B cell (primary cell): Measurements from ENCODE around the gene ESR2. TPM values are rescaled to one million over a fixed set of nuclear protein-coding genes. Genes with fewer than 3 reads are reported as not detected.

Experiments
- ATAC-seq: fragments of 200-7000 bp; cut with Tn5 transposase; one replicate; pipeline ENCODE4 v1.10.0; 2021; ENCODE audit warnings: low read depth, mild to moderate bottlenecking, moderate number of reproducible peaks, moderate library complexity
- CTCF ChIA-PET: fragments of 350-600 bp; sonication (Branson Sonifier 250); formaldehyde crosslinking; loops from one replicate; lab custom pipeline; 2021; ENCODE audit warnings: antibody characterized with exemption, inconsistent platforms; lab: Charles Lee
- POLR2A ChIA-PET: fragments of 350-600 bp; sonication (Branson Sonifier 250); formaldehyde crosslinking; loops from one replicate; lab custom pipeline; 2021; ENCODE audit warnings: antibody characterized with exemption; lab: Charles Lee
- DNase-seq: peaks from one replicate; pipeline ENCODE4 v3.0.0; 2013
- H2AFZ ChIP-seq: 2 replicates; pipeline ENCODE4 v1.6.1; 2012; ENCODE audit warnings: mild to moderate bottlenecking, low read depth, low read length; ENCODE audit not compliant: insufficient read depth, poor library complexity, severe bottlenecking
- H3K27ac ChIP-seq, 2 donors: 1 replicate in 1 of 2; 2 replicates in 1 of 2; pipeline ENCODE4 v1.5.1; 2012 to 2013; ENCODE audit warnings: low read length in 2 of 2, mild to moderate bottlenecking in 2 of 2, moderate library complexity in 1 of 2
- H3K27me3 ChIP-seq, 4 experiments: fragments of 200-600 bp in 1 of 4; sonication (generic) in 1 of 4; replicated peaks in 1 of 4; 1 replicate in 2 of 4; 2 replicates in 2 of 4; pipeline versions ENCODE4 v1.6.1 to v1.7.0; 2013 to 2016; ENCODE audit warnings: low read length in 3 of 4, mild to moderate bottlenecking in 2 of 4, mixed read lengths in 1 of 4, moderate library complexity in 1 of 4; ENCODE audit not compliant: insufficient read depth in 4 of 4, control insufficient read depth in 3 of 4; ENCODE audit errors: control extremely low read depth in 1 of 4
- H3K36me3 ChIP-seq, 2 experiments: replicated peaks in 1 of 2; 1 replicate in 1 of 2; 2 replicates in 1 of 2; pipeline versions ENCODE4 v1.6.1 to v1.7.1; 2013; ENCODE audit warnings: low read length in 1 of 2; ENCODE audit not compliant: insufficient read depth in 2 of 2, control insufficient read depth in 1 of 2; ENCODE audit errors: control extremely low read depth in 1 of 2, extremely low read depth in 1 of 2
- H3K4me1 ChIP-seq, 2 donors: fragments of 200-600 bp in 1 of 2; sonication (generic) in 1 of 2; 1 replicate in 1 of 2; 2 replicates in 1 of 2; pipeline versions ENCODE4 v1.5.1 to v1.6.1; 2013 to 2017; ENCODE audit warnings: low read length in 2 of 2; ENCODE audit not compliant: control insufficient read depth in 2 of 2, insufficient read depth in 2 of 2
- H3K4me2 ChIP-seq: replicated peaks from 2 replicates; pipeline ENCODE3; 2012; ENCODE audit warnings: mild to moderate bottlenecking, low read depth, low read length; ENCODE audit not compliant: poor library complexity, severe bottlenecking
- H3K4me3 ChIP-seq, 5 experiments: fragments of 200-600 bp in 1 of 5; sonication (generic) in 1 of 5; 1 replicate in 3 of 5; 2 replicates in 2 of 5; pipeline versions ENCODE4 v1.5.1 to v1.7.0; 2011 to 2016; ENCODE audit warnings: low read length in 4 of 5, mild to moderate bottlenecking in 4 of 5, low read depth in 2 of 5, control low read depth in 1 of 5, moderate library complexity in 1 of 5; ENCODE audit not compliant: insufficient read depth in 1 of 5; ENCODE audit errors: control extremely low read depth in 1 of 5, extremely low read depth in 1 of 5
- H3K79me2 ChIP-seq: fragments of 200-600 bp; sonication (generic); one replicate; pipeline ENCODE4 v1.6.0; 2016; ENCODE audit warnings: low read length; ENCODE audit not compliant: control insufficient read depth, insufficient read depth
- H3K9ac ChIP-seq: fragments of 200-600 bp; sonication (generic); 2 replicates; pipeline ENCODE4 v1.6.1; 2017; ENCODE audit warnings: mild to moderate bottlenecking, low read length, moderate library complexity
- H3K9me3 ChIP-seq, 3 donors: one replicate each; pipeline versions ENCODE4 v1.6.1 to v1.7.1; 2013; ENCODE audit warnings: low read length in 2 of 3; ENCODE audit not compliant: control insufficient read depth in 2 of 3, insufficient read depth in 1 of 3; ENCODE audit errors: control extremely low read depth in 1 of 3
- H4K20me1 ChIP-seq: 2 replicates; pipeline ENCODE4 v1.6.0; 2012; ENCODE audit warnings: mild to moderate bottlenecking, low read length; ENCODE audit not compliant: insufficient read depth, control insufficient read depth, poor library complexity, severe bottlenecking
- H3K27ac Mint-ChIP-seq: one replicate; pipeline ENCODE4 v1.8.0; 2021; ENCODE audit warnings: mixed read lengths
- H3K27me3 Mint-ChIP-seq: one replicate; pipeline ENCODE4 v1.8.0; 2021; ENCODE audit warnings: mixed read lengths
- H3K4me1 Mint-ChIP-seq: one replicate; pipeline ENCODE4 v1.8.0; 2021; ENCODE audit warnings: mixed read lengths
- H3K4me3 Mint-ChIP-seq: one replicate; pipeline ENCODE4 v1.8.0; 2021; ENCODE audit warnings: mixed read lengths
- H3K9me3 Mint-ChIP-seq: one replicate; pipeline ENCODE4 v1.8.0; 2022; ENCODE audit warnings: mixed read lengths; ENCODE audit not compliant: insufficient read depth
- EZH2 ChIP-seq: IDR thresholded peaks from 2 replicates; pipeline ENCODE4 v1.6.1; 2012; ENCODE audit warnings: borderline replicate concordance, low read depth, mild to moderate bottlenecking, moderate library complexity, low read length; ENCODE audit not compliant: insufficient read depth, poor library complexity, severe bottlenecking
- WGBS: methylation state at CpG from one replicate; pipeline ENCODE4 v1.1.5; 2013; ENCODE audit warnings: missing lambda C conversion rate; ENCODE audit not compliant: insufficient coverage; 5-methylcytosine and 5-hydroxymethylcytosine counted together
- intact Hi-C: fragments of 100-400 bp; cut with micrococcal nuclease; formaldehyde crosslinking; loops from one replicate; pipeline ENCODE4 v1.10.0; 2022
- polyA plus RNA-seq: library from polyadenylated mRNA; depleted of rRNA; stranded (reverse); fragments of >200 nt; gene quantifications from 2 replicates; pipeline ENCODE4 v1.2.3, GENCODE V29; 2012
- total RNA-seq, 2 donors: library from RNA; stranded (reverse); fragments of 120-200 nt in 1 of 2; gene quantifications; 1 replicate in 1 of 2; 2 replicates in 1 of 2; pipeline versions ENCODE4 v1.2.3 to v1.2.4, GENCODE V29; 2013 to 2022
- TF ChIP-seq, protein P1 (sequence below): fragments of 200-600 bp; IDR thresholded peaks from one replicate; pipeline ENCODE4 v1.8.0; 2022; ENCODE audit warnings: antibody characterized with exemption, mild to moderate bottlenecking

Gene ESR2
- total and polyA plus RNA-seq, 2 donors (not counting 1 experiment from before 2014, with no cell fraction given): 5.4 to 87.8 TPM

DNA sequence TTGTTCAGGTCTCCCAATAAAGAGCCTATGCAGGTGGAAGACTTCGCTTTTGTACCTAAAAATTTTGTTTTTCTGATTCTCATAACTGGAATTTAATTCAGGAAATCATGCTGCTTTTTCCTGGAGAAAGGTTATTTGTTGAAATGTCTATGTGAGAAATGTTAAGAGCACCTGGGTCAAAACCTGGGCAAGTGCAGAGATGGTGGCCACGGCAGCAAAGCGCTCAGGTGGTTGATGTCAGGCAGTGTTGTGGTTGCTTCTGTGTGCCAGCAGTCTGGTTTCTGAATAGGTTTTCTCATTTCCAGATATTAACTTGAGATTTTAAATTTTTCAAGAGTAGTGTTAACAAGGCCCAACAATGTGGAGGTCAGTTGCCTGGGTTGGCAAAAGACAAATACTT, 96.2 kb downstream of the ESR2 start:
- peak overlapping the region; percentile 48 for H3K9ac ChIP-seq
- H2AFZ ChIP-seq: no peak overlapping the region
- peak overlapping the region in 2 of 5 experiments; percentile 50 to 53 for H3K4me3 ChIP-seq
- H3K4me1 Mint-ChIP-seq: peaks cover 62% of the 10 kb centered on the region
- peak overlapping the region; percentile 90 for H3K4me3 Mint-ChIP-seq
- H4K20me1 ChIP-seq: no peaks in the 10 kb centered on the region
- ATAC-seq: no peak
- CTCF ChIA-PET: no interaction called here
- no peaks in the 10 kb centered on the region for H3K27me3 Mint-ChIP-seq
- H3K27ac Mint-ChIP-seq: peak overlapping the region; percentile 94
- peak overlapping the region in 1 of 2 donors; percentile 94 for H3K27ac ChIP-seq
- H3K9me3 ChIP-seq: no peaks in the 10 kb centered on the region
- intact Hi-C loops: loop anchor here (1.0 to 2.0 kb wide), 2 partner anchors 11 to 19 kb away; no protein-coding TSS in a partner anchor
- H3K27me3 ChIP-seq: no peaks in the 10 kb centered on the region
- no peak for DNase-seq
- TF ChIP-seq EZH2: no peak
- TF ChIP-seq, protein P1, sequence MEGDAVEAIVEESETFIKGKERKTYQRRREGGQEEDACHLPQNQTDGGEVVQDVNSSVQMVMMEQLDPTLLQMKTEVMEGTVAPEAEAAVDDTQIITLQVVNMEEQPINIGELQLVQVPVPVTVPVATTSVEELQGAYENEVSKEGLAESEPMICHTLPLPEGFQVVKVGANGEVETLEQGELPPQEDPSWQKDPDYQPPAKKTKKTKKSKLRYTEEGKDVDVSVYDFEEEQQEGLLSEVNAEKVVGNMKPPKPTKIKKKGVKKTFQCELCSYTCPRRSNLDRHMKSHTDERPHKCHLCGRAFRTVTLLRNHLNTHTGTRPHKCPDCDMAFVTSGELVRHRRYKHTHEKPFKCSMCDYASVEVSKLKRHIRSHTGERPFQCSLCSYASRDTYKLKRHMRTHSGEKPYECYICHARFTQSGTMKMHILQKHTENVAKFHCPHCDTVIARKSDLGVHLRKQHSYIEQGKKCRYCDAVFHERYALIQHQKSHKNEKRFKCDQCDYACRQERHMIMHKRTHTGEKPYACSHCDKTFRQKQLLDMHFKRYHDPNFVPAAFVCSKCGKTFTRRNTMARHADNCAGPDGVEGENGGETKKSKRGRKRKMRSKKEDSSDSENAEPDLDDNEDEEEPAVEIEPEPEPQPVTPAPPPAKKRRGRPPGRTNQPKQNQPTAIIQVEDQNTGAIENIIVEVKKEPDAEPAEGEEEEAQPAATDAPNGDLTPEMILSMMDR: no peak
- no peaks in the 10 kb centered on the region for H3K9me3 Mint-ChIP-seq
- POLR2A ChIA-PET: no interaction called here
- peak overlapping the region; percentile 67 for H3K4me2 ChIP-seq
- peaks cover 51 to 53% of the 10 kb centered on the region in 2 donors for H3K4me1 ChIP-seq
- peaks cover 4 to 6% of the 10 kb centered on the region in 2 experiments for H3K36me3 ChIP-seq
- peaks cover 22% of the 10 kb centered on the region for H3K79me2 ChIP-seq
- WGBS: 91% methylated on average over 2 of the region's 3 CpGs

DNA sequence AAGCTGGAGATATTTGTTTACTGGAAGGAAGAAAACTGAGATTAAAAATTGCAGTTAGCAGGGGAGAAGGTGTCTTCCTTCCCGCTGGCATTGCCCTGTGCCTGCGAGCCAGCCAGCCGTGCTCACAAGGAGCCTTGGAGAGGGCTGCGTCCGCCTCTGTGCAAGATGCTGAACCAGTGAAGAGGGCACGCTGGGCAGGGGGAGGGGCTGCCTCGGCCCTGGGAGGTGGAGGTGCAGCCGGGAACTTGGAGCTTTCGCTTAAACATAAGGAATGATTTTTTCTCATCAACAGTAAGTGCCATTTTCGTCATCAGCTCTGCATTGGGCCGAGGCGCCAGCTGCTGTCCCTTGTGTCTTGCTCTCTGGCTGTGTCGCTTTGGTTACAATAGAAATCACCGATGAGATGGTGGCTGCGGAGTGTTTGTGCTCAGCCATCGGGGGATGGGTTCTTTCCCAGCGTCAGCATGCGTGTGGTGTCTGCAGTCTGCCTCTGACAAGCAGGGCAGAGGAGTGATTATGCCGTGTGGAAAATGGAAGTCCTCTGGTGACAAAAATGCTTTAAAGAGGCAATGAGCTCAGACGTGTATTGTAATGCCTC, 97.3 kb downstream of the ESR2 start:
- POLR2A ChIA-PET: interaction anchor here (0.6 to 2.5 kb wide), 5 partner anchors 12 to 482 kb away, joined by 3 to 21 read pairs (median 5); partner anchors contain the start of gene ESR2
- Mint-ChIP-seq H3K4me1 (peaks cover 57% of the 10 kb centered on the region), H3K9me3 (no peaks in the 10 kb centered on the region), H3K4me3 (peak overlapping the region; percentile 90), H3K27ac (peak overlapping the region; percentile 94), H3K27me3 (no peaks in the 10 kb centered on the region)
- Histone ChIP-seq H2AFZ (peak overlapping the region; percentile 30), H3K4me2 (peak overlapping the region; percentile 67), H3K27ac (peak overlapping the region; percentile 94 to 98), H3K4me3 (peak overlapping the region in 4 of 5 experiments; percentile 40 to 53 (median 46)), H4K20me1 (no peaks in the 10 kb centered on the region), H3K9ac (peak overlapping the region; percentile 48), H3K4me1 (peaks cover 51 to 53% of the 10 kb centered on the region in 2 donors), H3K9me3 (no peaks in the 10 kb centered on the region), H3K79me2 (peaks cover 22% of the 10 kb centered on the region), H3K36me3 (peaks cover 4 to 6% of the 10 kb centered on the region in 2 experiments), H3K27me3 (no peaks in the 10 kb centered on the region)
- ATAC-seq: peak; percentile 82
- no peak for TF ChIP-seq EZH2
- TF ChIP-seq, protein P1: no peak
- DNase-seq: peak; percentile 84
- intact Hi-C loops: loop anchor here (1.0 to 2.0 kb wide), 2 partner anchors 12 to 20 kb away; no protein-coding TSS in a partner anchor
- CTCF ChIA-PET: interaction anchor here (1.3 to 3.2 kb wide), 3 partner anchors 13 to 97 kb away, joined by 8 to 11 read pairs (median 11); partner anchors contain the start of gene ESR2
- WGBS: 25% methylated on average over 18 of the region's 20 CpGs
